Gastrocnemius medialis (tissue), 4 donors: ENCODE results near the gene CIB4. TPM values are rescaled to one million over a fixed set of nuclear protein-coding genes. Genes with fewer than 3 reads are reported as not detected.

Experiments
- ATAC-seq, 2 donors: fragments of 150-250 bp; one replicate each; pipeline ENCODE4 v1.9.1; 2016
- DNase-seq, 2 donors: peaks; one replicate each; pipeline ENCODE4 v3.0.0-alpha.2; 2019
- H3K27ac ChIP-seq, 4 donors: fragments of 200-600 bp; sonication (generic); 1 replicate in 1 of 4; 2 replicates in 3 of 4; pipeline ENCODE4 v1.5.1; 2016 to 2018; ENCODE audit warnings: mild to moderate bottlenecking in 2 of 4, moderate library complexity in 1 of 4
- H3K27me3 ChIP-seq, 3 donors: fragments of 200-600 bp; sonication (generic) in 2 of 3; 1 replicate in 1 of 3; 2 replicates in 2 of 3; pipeline versions ENCODE4 v1.5.1 to v1.6.0; 2016 to 2019; ENCODE audit warnings: mild to moderate bottlenecking in 1 of 3, moderate library complexity in 1 of 3
- H3K36me3 ChIP-seq, 2 donors: fragments of 200-600 bp; sonication (generic) in 1 of 2; one replicate each; pipeline ENCODE4 v1.5.1; 2017 to 2018
- H3K4me1 ChIP-seq, 2 donors: fragments of 200-600 bp; sonication (generic) in 1 of 2; one replicate each; pipeline ENCODE4 v1.5.1; 2016 to 2017; ENCODE audit warnings: mild to moderate bottlenecking in 2 of 2
- H3K4me3 ChIP-seq, 4 donors: fragments of 200-600 bp; sonication (generic) in 3 of 4; 1 replicate in 1 of 4; 2 replicates in 3 of 4; pipeline ENCODE4 v1.5.1; 2016 to 2019; ENCODE audit warnings: mild to moderate bottlenecking in 2 of 4
- H3K9me3 ChIP-seq, 3 donors: fragments of 200-600 bp; sonication (generic) in 2 of 3; 1 replicate in 1 of 3; 2 replicates in 2 of 3; pipeline ENCODE4 v1.5.1; 2016 to 2019
- CTCF ChIP-seq, 5 experiments: fragments of 450-650 bp in 3 of 5; fragments of 200-600 bp in 2 of 5; sonication (generic) in 2 of 5; IDR thresholded peaks in 4 of 5; conservative IDR thresholded peaks in 1 of 5; 1 replicate in 4 of 5; 2 replicates in 1 of 5; pipeline ENCODE4 v1.5.1; 2016 to 2019; ENCODE audit warnings: antibody characterized with exemption in 5 of 5, mild to moderate bottlenecking in 3 of 5, moderate library complexity in 3 of 5
- POLR2A ChIP-seq, 2 donors: fragments of 450-650 bp; IDR thresholded peaks; one replicate each; pipeline ENCODE4 v1.6.1; 2017; ENCODE audit warnings: antibody characterized with exemption in 2 of 2, mild to moderate bottlenecking in 2 of 2, moderate library complexity in 2 of 2
- in situ Hi-C, 4 donors: fragments of 200-750 bp; cut with MboI; loops; one replicate each; pipeline versions ENCODE4 v1.15.0 to v1.8.0; 2017; ENCODE audit warnings: low sequenced_read_pairs in 4 of 4
- intact Hi-C: fragments of 100-400 bp; cut with DNase I; formaldehyde crosslinking; loops from one replicate; pipeline ENCODE4 v1.15.1; 2023; ENCODE audit warnings: low total_unique reads
- total RNA-seq, 4 donors: library from RNA; depleted of rRNA; stranded (reverse); fragments of >200 nt; gene quantifications; one replicate each; pipeline versions ENCODE4 v1.1.0 to v1.2.3, GENCODE V29; 2016

CIB4 gene
- total RNA-seq, 4 donors from 2014 or later: not detected

GRCh38 chr2:26619521-26619951 lies 21.6 kb downstream of the CIB4 start:
- H3K9me3 ChIP-seq: no peaks in the 10 kb centered on the region
- H3K4me1 ChIP-seq: no peaks in the 10 kb centered on the region
- DNase-seq (peak in 1 of 2 donors; percentile 8), ATAC-seq (no peak)
- in situ Hi-C loops (no loop called here), intact Hi-C loops (no loop called here)
- TF ChIP-seq CTCF (IDR thresholded peaks at IDR 0.05 in 4 of 5, conservative IDR thresholded peaks at IDR 0.05 in 1 of 5) (no peak), POLR2A (IDR thresholded peaks at IDR 0.05) (no peak)
- H3K27me3 ChIP-seq: peaks cover 8 to 31% (median 12%) of the 10 kb centered on the region in 3 donors
- no peak overlapping the region for H3K27ac ChIP-seq
- H3K4me3 ChIP-seq: no peak overlapping the region
- H3K36me3 ChIP-seq: no peaks in the 10 kb centered on the region

- Histone ChIP-seq H3K27ac (no peak overlapping the region), H3K36me3 (no peaks in the 10 kb centered on the region), H3K27me3 (peaks cover 8 to 31% (median 12%) of the 10 kb centered on the region in 3 donors), H3K4me3 (no peak overlapping the region), H3K9me3 (no peaks in the 10 kb centered on the region), H3K4me1 (no peaks in the 10 kb centered on the region)
- no peak for DNase-seq
- intact Hi-C loops: no loop called here
- TF ChIP-seq POLR2A (IDR thresholded peaks at IDR 0.05) (no peak), CTCF (IDR thresholded peaks at IDR 0.05 in 4 of 5, conservative IDR thresholded peaks at IDR 0.05 in 1 of 5) (no peak)
- in situ Hi-C loops: no loop called here
- ATAC-seq: no peak
Observed at GRCh38 chr2:26619096-26619495, 22.1 kb downstream of the CIB4 start.

GRCh38 chr2:26618611-26619010 lies 22.6 kb downstream of the CIB4 start:
- no peak overlapping the region for H3K27ac ChIP-seq
- H3K4me3 ChIP-seq: no peak overlapping the region
- TF ChIP-seq POLR2A (IDR thresholded peaks at IDR 0.05): no peak
- no peak for TF ChIP-seq CTCF (IDR thresholded peaks at IDR 0.05 in 4 of 5, conservative IDR thresholded peaks at IDR 0.05 in 1 of 5)
- intact Hi-C loops: no loop called here
- H3K9me3 ChIP-seq: no peaks in the 10 kb centered on the region
- peaks cover 8 to 31% (median 12%) of the 10 kb centered on the region in 3 donors for H3K27me3 ChIP-seq
- DNase-seq (no peak), ATAC-seq (no peak)
- in situ Hi-C loops: no loop called here
- H3K4me1 ChIP-seq: no peaks in the 10 kb centered on the region
- H3K36me3 ChIP-seq: no peaks in the 10 kb centered on the region

GRCh38 chr2:26617588-26618083 lies 23.5 kb downstream of the CIB4 start:
- TF ChIP-seq POLR2A (IDR thresholded peaks at IDR 0.05) (no peak), CTCF (IDR thresholded peaks at IDR 0.05 in 4 of 5, conservative IDR thresholded peaks at IDR 0.05 in 1 of 5) (no peak)
- no peaks in the 10 kb centered on the region for H3K36me3 ChIP-seq
- intact Hi-C loops (no loop called here), in situ Hi-C loops (no loop called here)
- ATAC-seq: no peak
- DNase-seq: no peak
- H3K4me3 ChIP-seq: no peak overlapping the region
- H3K27me3 ChIP-seq: peaks cover 8 to 31% (median 12%) of the 10 kb centered on the region in 3 donors
- H3K27ac ChIP-seq: no peak overlapping the region
- no peaks in the 10 kb centered on the region for H3K9me3 ChIP-seq
- H3K4me1 ChIP-seq: no peaks in the 10 kb centered on the region
